Gastroesophageal sphincter (tissue), 4 donors: Measurements from ENCODE around the gene TGM6. TPM values are rescaled to one million over a fixed set of nuclear protein-coding genes. Genes with fewer than 3 reads are reported as not detected.

ENCODE experiments used
- ATAC-seq: fragments of 150-250 bp; one replicate; pipeline ENCODE4 v1.9.1; 2016; ENCODE audit warnings: mild to moderate bottlenecking, moderate library complexity
- H3K27ac ChIP-seq, 4 donors: fragments of 200-600 bp; sonication (generic) in 3 of 4; 1 replicate in 3 of 4; 2 replicates in 1 of 4; pipeline ENCODE4 v1.5.1; 2016 to 2019
- H3K27me3 ChIP-seq: fragments of 200-600 bp; sonication (generic); one replicate; pipeline ENCODE4 v1.5.1; 2019
- H3K36me3 ChIP-seq, 2 donors: fragments of 200-600 bp; sonication (generic); one replicate each; pipeline ENCODE4 v1.5.1; 2019; ENCODE audit warnings: control low read depth in 1 of 2
- H3K4me1 ChIP-seq, 3 donors: fragments of 200-600 bp; sonication (generic); 1 replicate in 2 of 3; 2 replicates in 1 of 3; pipeline ENCODE4 v1.5.1; 2016 to 2019; ENCODE audit warnings: control low read depth in 2 of 3
- H3K4me3 ChIP-seq, 2 donors: fragments of 200-600 bp; sonication (generic); one replicate each; pipeline ENCODE4 v1.5.1; 2019; ENCODE audit warnings: mild to moderate bottlenecking in 1 of 2, moderate library complexity in 1 of 2
- H3K9me3 ChIP-seq, 3 donors: fragments of 200-600 bp; sonication (generic); one replicate each; pipeline ENCODE4 v1.5.1; 2017 to 2019; ENCODE audit warnings: control low read depth in 2 of 3
- EP300 ChIP-seq: sonication (generic); formaldehyde crosslinking; IDR thresholded peaks from one replicate; pipeline ENCODE4 v1.6.1; 2017; ENCODE audit warnings: antibody characterized with exemption, mild to moderate bottlenecking
- POLR2A ChIP-seq, 2 donors: fragments of 450-650 bp; IDR thresholded peaks; one replicate each; pipeline ENCODE4 v1.6.1; 2017; ENCODE audit warnings: antibody characterized with exemption in 2 of 2, mild to moderate bottlenecking in 2 of 2, moderate library complexity in 1 of 2
- POLR2AphosphoS5 ChIP-seq: sonication (generic); formaldehyde crosslinking; IDR thresholded peaks from one replicate; pipeline ENCODE4 v1.6.1; 2017; ENCODE audit warnings: antibody characterized with exemption
- WGBS, 2 donors: methylation state at CpG; one replicate each; pipeline ENCODE4 v1.1.5; 2018; ENCODE audit warnings: low coverage in 1 of 2; 5-methylcytosine and 5-hydroxymethylcytosine counted together
- total RNA-seq, 4 donors: library from RNA; depleted of rRNA; stranded (reverse); fragments of >200 nt; gene quantifications; one replicate each; pipeline ENCODE4 v1.1.0, GENCODE V29; 2016
- TF ChIP-seq, protein P1 (sequence below), 4 experiments: fragments of 200-600 bp in 2 of 4; fragments of 450-650 bp in 2 of 4; sonication (generic) in 1 of 4; IDR thresholded peaks; one replicate each; pipeline ENCODE4 v1.5.1; 2017 to 2019; ENCODE audit warnings: antibody characterized with exemption in 4 of 4, mild to moderate bottlenecking in 2 of 4, moderate library complexity in 2 of 4

The TGM6 gene
- total RNA-seq, 4 donors from 2014 or later = not detected

DNA sequence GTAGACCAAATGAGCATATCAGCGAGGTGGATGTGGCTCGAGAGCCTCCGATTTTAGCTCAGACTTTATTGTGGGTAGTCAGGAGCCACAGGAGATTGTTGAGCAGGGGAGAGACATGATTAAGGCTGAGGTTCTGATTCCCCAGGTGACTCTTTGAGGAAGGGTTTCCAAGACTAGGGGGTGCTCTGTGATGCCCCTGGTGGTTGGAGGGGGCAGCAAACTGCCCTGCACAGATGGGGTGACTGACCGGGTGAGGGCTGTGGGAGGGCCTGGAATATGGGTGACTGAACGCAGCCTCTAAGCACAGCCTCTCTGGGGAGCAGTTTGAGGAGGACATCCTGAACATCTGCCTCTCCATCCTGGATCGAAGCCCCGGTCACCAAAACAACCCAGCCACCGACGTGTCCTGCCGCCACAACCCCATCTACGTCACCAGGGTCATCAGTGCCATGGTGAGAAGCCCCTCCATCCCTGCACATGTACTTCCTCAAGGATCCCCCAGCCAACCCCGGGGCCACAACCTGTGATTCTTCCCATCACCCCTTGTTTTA, 17.0 kb downstream of the TGM6 start:
- Histone ChIP-seq H3K36me3 (no peaks in the 10 kb centered on the region), H3K9me3 (peaks cover 0 to 13% (median 0%) of the 10 kb centered on the region in 3 donors), H3K27me3 (peaks cover 27% of the 10 kb centered on the region), H3K4me1 (no peaks in the 10 kb centered on the region), H3K4me3 (no peak overlapping the region), H3K27ac (no peak overlapping the region)
- no peak for ATAC-seq
- WGBS, 2 donors = 80 to 90% methylated on average over 6 to 11 of the region's 12 CpGs
- TF ChIP-seq, protein P1, sequence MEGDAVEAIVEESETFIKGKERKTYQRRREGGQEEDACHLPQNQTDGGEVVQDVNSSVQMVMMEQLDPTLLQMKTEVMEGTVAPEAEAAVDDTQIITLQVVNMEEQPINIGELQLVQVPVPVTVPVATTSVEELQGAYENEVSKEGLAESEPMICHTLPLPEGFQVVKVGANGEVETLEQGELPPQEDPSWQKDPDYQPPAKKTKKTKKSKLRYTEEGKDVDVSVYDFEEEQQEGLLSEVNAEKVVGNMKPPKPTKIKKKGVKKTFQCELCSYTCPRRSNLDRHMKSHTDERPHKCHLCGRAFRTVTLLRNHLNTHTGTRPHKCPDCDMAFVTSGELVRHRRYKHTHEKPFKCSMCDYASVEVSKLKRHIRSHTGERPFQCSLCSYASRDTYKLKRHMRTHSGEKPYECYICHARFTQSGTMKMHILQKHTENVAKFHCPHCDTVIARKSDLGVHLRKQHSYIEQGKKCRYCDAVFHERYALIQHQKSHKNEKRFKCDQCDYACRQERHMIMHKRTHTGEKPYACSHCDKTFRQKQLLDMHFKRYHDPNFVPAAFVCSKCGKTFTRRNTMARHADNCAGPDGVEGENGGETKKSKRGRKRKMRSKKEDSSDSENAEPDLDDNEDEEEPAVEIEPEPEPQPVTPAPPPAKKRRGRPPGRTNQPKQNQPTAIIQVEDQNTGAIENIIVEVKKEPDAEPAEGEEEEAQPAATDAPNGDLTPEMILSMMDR (IDR thresholded peaks at IDR 0.05) = no peak
- TF ChIP-seq POLR2AphosphoS5 = no peak
- TF ChIP-seq POLR2A (IDR thresholded peaks at IDR 0.05) = no peak

DNA sequence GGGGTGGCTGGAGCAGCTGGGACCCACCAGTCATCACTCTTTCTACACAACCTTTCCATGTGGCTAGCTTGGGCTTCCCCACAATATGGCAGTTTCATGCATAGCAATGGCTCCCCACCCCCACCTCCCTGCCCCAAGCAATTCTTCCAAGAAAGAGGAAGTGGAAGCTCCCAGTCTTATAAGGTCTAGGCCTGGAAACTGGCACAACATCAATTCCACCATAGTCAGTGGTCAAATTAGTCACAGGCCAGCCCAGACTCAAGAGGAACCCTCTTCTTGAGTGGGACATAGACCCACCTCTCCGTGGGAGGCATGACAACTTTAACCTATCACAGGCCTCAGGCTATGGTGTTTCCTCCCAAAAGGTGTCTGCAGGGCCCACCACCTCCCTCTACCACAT, 17.7 kb downstream of the TGM6 start:
- TF ChIP-seq EP300 (no peak), POLR2AphosphoS5 (no peak), POLR2A (IDR thresholded peaks at IDR 0.05) (no peak)
- TF ChIP-seq, protein P1 (IDR thresholded peaks at IDR 0.05) = no peak
- no peaks in the 10 kb centered on the region for H3K36me3 ChIP-seq
- peaks cover 27% of the 10 kb centered on the region for H3K27me3 ChIP-seq
- no peak overlapping the region for H3K27ac ChIP-seq
- H3K9me3 ChIP-seq = peaks cover 0 to 13% (median 0%) of the 10 kb centered on the region in 3 donors
- no peak overlapping the region for H3K4me3 ChIP-seq
- no peak for ATAC-seq
- 40 to 57% methylated on average over 1 of the region's 1 CpG for WGBS, 2 donors
- no peaks in the 10 kb centered on the region for H3K4me1 ChIP-seq

DNA sequence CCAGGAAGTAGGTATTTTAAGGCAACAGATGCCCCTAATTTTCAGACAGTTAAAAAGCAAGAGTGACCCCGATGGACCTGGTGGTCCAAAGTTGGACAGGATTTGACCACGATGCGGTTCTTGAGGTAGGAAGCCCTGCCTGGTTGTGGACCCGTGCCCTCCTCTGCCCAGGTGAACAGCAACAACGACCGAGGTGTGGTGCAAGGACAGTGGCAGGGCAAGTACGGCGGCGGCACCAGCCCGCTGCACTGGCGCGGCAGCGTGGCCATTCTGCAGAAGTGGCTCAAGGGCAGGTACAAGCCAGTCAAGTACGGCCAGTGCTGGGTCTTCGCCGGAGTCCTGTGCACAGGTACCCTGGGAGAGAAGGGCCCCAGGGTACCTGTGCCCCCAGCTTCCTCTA, 18.7 kb downstream of the TGM6 start:
- no peak overlapping the region for H3K4me3 ChIP-seq
- peaks cover 26% of the 10 kb centered on the region for H3K27me3 ChIP-seq
- no peaks in the 10 kb centered on the region for H3K4me1 ChIP-seq
- 87 to 90% methylated on average over 3 to 5 of the region's 16 CpGs for WGBS, 2 donors
- no peak overlapping the region for H3K27ac ChIP-seq
- no peaks in the 10 kb centered on the region for H3K36me3 ChIP-seq
- TF ChIP-seq POLR2A (IDR thresholded peaks at IDR 0.05) (no peak), EP300 (no peak), POLR2AphosphoS5 (no peak)
- TF ChIP-seq, protein P1 (IDR thresholded peaks at IDR 0.05) = no peak
- peaks cover 0 to 15% (median 0%) of the 10 kb centered on the region in 3 donors for H3K9me3 ChIP-seq
- no peak for ATAC-seq

DNA sequence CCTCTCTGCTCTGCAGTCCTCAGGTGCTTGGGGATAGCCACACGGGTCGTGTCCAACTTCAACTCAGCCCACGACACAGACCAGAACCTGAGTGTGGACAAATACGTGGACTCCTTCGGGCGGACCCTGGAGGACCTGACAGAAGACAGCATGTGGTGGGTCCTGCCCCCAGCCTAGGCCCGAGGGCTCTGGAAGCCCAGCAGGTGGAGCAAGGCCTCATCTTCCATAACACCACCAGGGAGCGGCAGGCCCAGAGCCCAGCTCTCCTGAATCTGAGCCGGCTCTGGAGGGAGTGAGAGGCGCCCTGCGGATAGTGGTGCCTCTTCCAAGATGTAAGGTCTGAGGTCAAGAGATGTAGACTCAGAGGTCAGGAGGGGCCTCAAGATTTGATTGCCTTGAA, 19.6 kb downstream of the TGM6 start:
- peaks cover 0 to 24% (median 0%) of the 10 kb centered on the region in 3 donors for H3K9me3 ChIP-seq

DNA sequence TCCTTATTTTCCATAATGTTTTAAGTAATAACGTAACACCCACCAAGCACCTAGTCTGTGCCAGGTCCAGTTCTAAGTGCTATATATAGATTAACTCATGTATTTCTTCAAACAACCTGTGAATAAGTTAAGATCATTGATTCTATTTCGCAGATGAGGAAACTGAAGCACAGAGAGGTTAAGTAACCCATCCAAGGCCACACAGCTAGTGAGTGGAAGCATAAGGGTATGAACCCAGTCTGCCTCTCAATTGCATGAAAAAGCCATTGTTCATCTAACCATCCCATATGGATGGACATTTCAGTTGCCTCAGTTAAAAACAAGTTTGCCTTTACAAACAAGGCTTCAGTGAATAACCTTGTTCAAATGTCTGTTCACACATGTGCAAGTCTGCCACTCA, 20.8 kb downstream of the TGM6 start:
- H3K36me3 ChIP-seq = no peaks in the 10 kb centered on the region
- 82 to 88% methylated on average over 2 of the region's 2 CpGs for WGBS, 2 donors

More for the DNA sequence above, 19.6 kb downstream of the TGM6 start:
- Histone ChIP-seq H3K27me3 (peaks cover 17% of the 10 kb centered on the region), H3K4me3 (no peak overlapping the region), H3K36me3 (no peaks in the 10 kb centered on the region), H3K4me1 (no peaks in the 10 kb centered on the region), H3K27ac (no peak overlapping the region)
- WGBS, 2 donors = no CpG with 5 or more reads among the region's 11 CpGs
- no peak for ATAC-seq
- no peak for TF ChIP-seq POLR2AphosphoS5
- TF ChIP-seq EP300 = no peak
- TF ChIP-seq, protein P1 (IDR thresholded peaks at IDR 0.05) = no peak
- no peak for TF ChIP-seq POLR2A (IDR thresholded peaks at IDR 0.05)

More for the DNA sequence above, 20.8 kb downstream of the TGM6 start:
- H3K4me1 ChIP-seq = no peaks in the 10 kb centered on the region
- H3K9me3 ChIP-seq = peaks cover 0 to 30% (median 0%) of the 10 kb centered on the region in 3 donors
- TF ChIP-seq, protein P1 (IDR thresholded peaks at IDR 0.05) = no peak
- TF ChIP-seq POLR2AphosphoS5 (no peak), EP300 (no peak), POLR2A (IDR thresholded peaks at IDR 0.05) (no peak)
- H3K4me3 ChIP-seq = no peak overlapping the region
- no peak for ATAC-seq
- H3K27me3 ChIP-seq = peaks cover 18% of the 10 kb centered on the region
- H3K27ac ChIP-seq = no peak overlapping the region
